Measurements from ENCODE around the gene RIMBP2.

The RIMBP2 gene

GRCh38 chr12:130508847-130509246 is 207.3 kb downstream of the RIMBP2 start:
- TF ChIP-seq GATA3 (IDR thresholded peaks at IDR 0.05; ENCODE audit: low read depth, low read length) = no peak
- TF ChIP-seq GATA2 (IDR thresholded peaks at IDR 0.05; ENCODE audit: low read depth, low read length) = no peak

GRCh38 chr12:130508318-130508717 is 207.8 kb downstream of the RIMBP2 start:
- no peak for TF ChIP-seq GATA3 (IDR thresholded peaks at IDR 0.05; ENCODE audit: low read depth, low read length)
- no peak for TF ChIP-seq GATA2 (IDR thresholded peaks at IDR 0.05; ENCODE audit: low read depth, low read length)

GRCh38 chr12:130506844-130507243 is 209.3 kb downstream of the RIMBP2 start:
- TF ChIP-seq GATA3 (IDR thresholded peaks at IDR 0.05; ENCODE audit: low read depth, low read length) (no peak), GATA2 (IDR thresholded peaks at IDR 0.05; ENCODE audit: low read depth, low read length) (no peak)

- TF ChIP-seq GATA3 (IDR thresholded peaks at IDR 0.05; ENCODE audit: low read depth, low read length) (no peak), GATA2 (IDR thresholded peaks at IDR 0.05; ENCODE audit: low read depth, low read length) (no peak)
Observed at GRCh38 chr12:130504840-130505175, 211.3 kb downstream of the RIMBP2 start.

GRCh38 chr12:130504110-130504839 is 211.8 kb downstream of the RIMBP2 start:
- TF ChIP-seq GATA3 (IDR thresholded peaks at IDR 0.05; ENCODE audit: low read depth, low read length) (no peak), GATA2 (IDR thresholded peaks at IDR 0.05; ENCODE audit: low read depth, low read length) (no peak)

GRCh38 chr12:130501821-130502220 is 214.3 kb downstream of the RIMBP2 start:
- TF ChIP-seq GATA3 (IDR thresholded peaks at IDR 0.05; ENCODE audit: low read depth, low read length) = no peak
- no peak for TF ChIP-seq GATA2 (IDR thresholded peaks at IDR 0.05; ENCODE audit: low read depth, low read length)

GRCh38 chr12:130500835-130501330 is 215.2 kb downstream of the RIMBP2 start:
- TF ChIP-seq GATA3 (IDR thresholded peaks at IDR 0.05; ENCODE audit: low read depth, low read length) = no peak
- TF ChIP-seq GATA2 (IDR thresholded peaks at IDR 0.05; ENCODE audit: low read depth, low read length) = no peak

GRCh38 chr12:130499474-130499873 is 216.6 kb downstream of the RIMBP2 start:
- TF ChIP-seq GATA3 (IDR thresholded peaks at IDR 0.05; ENCODE audit: low read depth, low read length) (no peak), GATA2 (IDR thresholded peaks at IDR 0.05; ENCODE audit: low read depth, low read length) (no peak)

GRCh38 chr12:130498589-130499385 is 217.3 kb downstream of the RIMBP2 start:
- TF ChIP-seq GATA2 (IDR thresholded peaks at IDR 0.05; ENCODE audit: low read depth, low read length) (no peak), GATA3 (IDR thresholded peaks at IDR 0.05; ENCODE audit: low read depth, low read length) (no peak)

- TF ChIP-seq GATA3 (IDR thresholded peaks at IDR 0.05; ENCODE audit: low read depth, low read length) (no peak), GATA2 (IDR thresholded peaks at IDR 0.05; ENCODE audit: low read depth, low read length) (no peak)
Observed at GRCh38 chr12:130497991-130498390, 218.1 kb downstream of the RIMBP2 start.

GRCh38 chr12:130497321-130497720 is 218.8 kb downstream of the RIMBP2 start:
- TF ChIP-seq GATA2 (IDR thresholded peaks at IDR 0.05; ENCODE audit: low read depth, low read length) (no peak), GATA3 (IDR thresholded peaks at IDR 0.05; ENCODE audit: low read depth, low read length) (no peak)

- no peak for TF ChIP-seq GATA2 (IDR thresholded peaks at IDR 0.05; ENCODE audit: low read depth, low read length)
- no peak for TF ChIP-seq GATA3 (IDR thresholded peaks at IDR 0.05; ENCODE audit: low read depth, low read length)
Observed at GRCh38 chr12:130496516-130497120, 219.5 kb downstream of the RIMBP2 start.

GRCh38 chr12:130495156-130495555 is 220.9 kb downstream of the RIMBP2 start:
- TF ChIP-seq GATA3 (IDR thresholded peaks at IDR 0.05; ENCODE audit: low read depth, low read length) (no peak), GATA2 (IDR thresholded peaks at IDR 0.05; ENCODE audit: low read depth, low read length) (no peak)

- TF ChIP-seq GATA2 (IDR thresholded peaks at IDR 0.05; ENCODE audit: low read depth, low read length) = no peak
- TF ChIP-seq GATA3 (IDR thresholded peaks at IDR 0.05; ENCODE audit: low read depth, low read length) = no peak
Observed at GRCh38 chr12:130494736-130495135, 221.4 kb downstream of the RIMBP2 start.

All from SH-SY5Y (cell line).